ENCODE data around the gene GEMIN8.

DNA sequence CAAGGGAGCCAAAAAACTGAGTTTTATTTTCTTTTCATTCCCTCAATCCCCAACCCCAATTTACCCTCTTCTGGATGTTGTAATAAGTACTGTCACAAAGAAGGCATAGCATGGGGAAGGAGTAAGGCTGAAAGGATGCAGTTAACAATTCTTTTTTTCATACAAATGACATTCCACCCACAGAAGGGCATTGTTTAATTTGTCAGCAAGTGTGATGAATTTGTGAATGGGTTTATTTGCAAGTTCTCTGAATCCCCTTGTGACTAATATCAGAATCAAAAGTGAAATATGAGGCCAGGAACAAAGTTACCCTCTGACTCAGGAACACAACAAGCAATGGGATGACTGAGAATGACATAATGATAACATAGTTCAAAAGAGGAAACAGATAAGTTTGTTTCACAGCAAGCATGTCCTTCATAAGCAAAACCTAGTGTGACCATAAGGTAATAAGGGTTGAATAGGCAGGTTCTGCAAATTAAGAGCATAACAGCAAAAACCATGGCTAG, 2.1 kb downstream of the GEMIN8 start:
- TF ChIP-seq GABPA (IDR thresholded peaks at IDR 0.05; ENCODE audit: low read depth) (no peak), SPI1 (IDR thresholded peaks at IDR 0.05; ENCODE audit: borderline replicate concordance, low read depth) (no peak)
- TF ChIP-seq, protein P1, sequence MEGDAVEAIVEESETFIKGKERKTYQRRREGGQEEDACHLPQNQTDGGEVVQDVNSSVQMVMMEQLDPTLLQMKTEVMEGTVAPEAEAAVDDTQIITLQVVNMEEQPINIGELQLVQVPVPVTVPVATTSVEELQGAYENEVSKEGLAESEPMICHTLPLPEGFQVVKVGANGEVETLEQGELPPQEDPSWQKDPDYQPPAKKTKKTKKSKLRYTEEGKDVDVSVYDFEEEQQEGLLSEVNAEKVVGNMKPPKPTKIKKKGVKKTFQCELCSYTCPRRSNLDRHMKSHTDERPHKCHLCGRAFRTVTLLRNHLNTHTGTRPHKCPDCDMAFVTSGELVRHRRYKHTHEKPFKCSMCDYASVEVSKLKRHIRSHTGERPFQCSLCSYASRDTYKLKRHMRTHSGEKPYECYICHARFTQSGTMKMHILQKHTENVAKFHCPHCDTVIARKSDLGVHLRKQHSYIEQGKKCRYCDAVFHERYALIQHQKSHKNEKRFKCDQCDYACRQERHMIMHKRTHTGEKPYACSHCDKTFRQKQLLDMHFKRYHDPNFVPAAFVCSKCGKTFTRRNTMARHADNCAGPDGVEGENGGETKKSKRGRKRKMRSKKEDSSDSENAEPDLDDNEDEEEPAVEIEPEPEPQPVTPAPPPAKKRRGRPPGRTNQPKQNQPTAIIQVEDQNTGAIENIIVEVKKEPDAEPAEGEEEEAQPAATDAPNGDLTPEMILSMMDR (IDR thresholded peaks at IDR 0.05; ENCODE audit: insufficient read depth, low read length): no peak
